Heart right ventricle (tissue), 16 donors: ENCODE measurements around the gene RBM46. TPM values are rescaled to one million over a fixed set of nuclear protein-coding genes. Genes with fewer than 3 reads are reported as not detected.

Experiments
- ATAC-seq, 8 donors: fragments of 200-7000 bp; cut with Tn5 transposase; one replicate each; pipeline ENCODE4 v1.9.1; 2020; ENCODE audit warnings: mild to moderate bottlenecking in 8 of 8, moderate library complexity in 8 of 8, moderate number of reproducible peaks in 1 of 8
- DNase-seq, 2 donors: peaks; one replicate each; pipeline ENCODE4 v3.0.0-alpha.2; 2020
- H3K27ac ChIP-seq, 10 donors: fragments of 200-600 bp; sonication (generic) in 2 of 10; one replicate each; pipeline versions ENCODE4 v1.5.0 to v1.8.0; 2020 to 2022; ENCODE audit warnings: mild to moderate bottlenecking in 3 of 10
- H3K27me3 ChIP-seq, 7 donors: fragments of 200-600 bp; one replicate each; pipeline ENCODE4 v1.8.0; 2021 to 2022; ENCODE audit warnings: mild to moderate bottlenecking in 2 of 7
- H3K36me3 ChIP-seq, 9 donors: fragments of 200-600 bp; sonication (generic) in 1 of 9; one replicate each; pipeline versions ENCODE4 v1.5.0 to v1.8.0; 2020 to 2022; ENCODE audit warnings: mild to moderate bottlenecking in 2 of 9
- H3K4me1 ChIP-seq, 9 donors: fragments of 200-600 bp; sonication (generic) in 1 of 9; one replicate each; pipeline versions ENCODE4 v1.5.0 to v1.8.0; 2020 to 2022; ENCODE audit warnings: mild to moderate bottlenecking in 4 of 9
- H3K4me3 ChIP-seq, 10 donors: fragments of 200-600 bp; sonication (generic) in 2 of 10; one replicate each; pipeline versions ENCODE4 v1.5.0 to v1.8.0; 2020 to 2022; ENCODE audit warnings: mild to moderate bottlenecking in 7 of 10, moderate library complexity in 2 of 10
- H3K9me3 ChIP-seq, 11 donors: fragments of 200-600 bp in 10 of 11; sonication (generic) in 2 of 11; one replicate each; pipeline versions ENCODE4 v1.5.0 to v1.8.0; 2013 to 2022; ENCODE audit warnings: mild to moderate bottlenecking in 2 of 11, control low read depth in 1 of 11, moderate library complexity in 1 of 11
- WGBS, 2 donors: extraction: QIAGEN DNeasy Blood & Tissue Kit; methylation state at CpG; one replicate each; pipeline ENCODE4 v1.1.7; 2013; ENCODE audit warnings: inconsistent platforms in 1 of 2; 5-methylcytosine and 5-hydroxymethylcytosine counted together
- intact Hi-C, 10 donors: fragments of 100-400 bp; cut with DNase I; formaldehyde crosslinking; loops; one replicate each; pipeline versions ENCODE4 v1.11.1 to v1.14.2; 2022
- polyA plus RNA-seq, 2 donors: library from polyadenylated mRNA; stranded (reverse); fragments of 200-250 nt; gene quantifications; one replicate each; pipeline ENCODE4 v1.2.3, GENCODE V29; 2013
- total RNA-seq, 10 donors: library from RNA; stranded (reverse); fragmentation: NEBNext Ultra II Directional in 3 of 10; extraction: Animal tissue kit (Norgen Biotek cat#: 25700) in 3 of 10; gene quantifications; one replicate each; pipeline versions ENCODE4 v1.2.1 to v1.2.4, GENCODE V29; 2021 to 2023
- TF ChIP-seq, protein P1 (sequence below), 9 donors: fragments of 200-600 bp; sonication (generic) in 2 of 9; IDR thresholded peaks; one replicate each; pipeline versions ENCODE4 v1.5.0 to v1.8.0; 2021 to 2022; ENCODE audit warnings: antibody characterized with exemption in 9 of 9, mild to moderate bottlenecking in 5 of 9, moderate library complexity in 1 of 9
- donor health status: Arrhythmogenic right ventricular cardiomyopathy.
- donor health status: ischemic (EF 13 %, LVEDD 7.1; RV severe dilation, severe dysfunction).
- donor health status: healthy with polysubstance abuse.
- donor health status: DM: no; HTN: yes; CAD: no.
- donor health status: DM: no; HTN: no; CAD: no.
- donor health status: ischemic (EF 25% LVEDD 6.9; RV normal size, moderate dysfunction).
- donor health status: ischemic (EF 25% LVEDD 5.7; RV mildly dilated, moderate dysfunction).
- donor health status: healthy.
- donor health status: DM: yes; HTN: yes; CAD: no.
- donor health status: Ischemic cardiomyopathy.
- donor health status: ischemic (EF 35%, LVEDD 5.7; RV mildly dilated, moderate dysfunction).
- donor health status: nonischemic (EF 11% LVEDD 7.7; RV severe dilation, severe dysfunction).
- donor health status: DM: yes; HTN: yes; CAD: no.
- donor health status: PGD.
- donor health status: ischemic (EF 29% LVEDD 5.4; RV normal size, mild dysfunction).
- donor health status: nonischemic (EF 23%, LVEDD 6.1; RV moderate dilation, normal function).

Gene RBM46
- total and polyA plus RNA-seq, 12 donors: not detected

DNA sequence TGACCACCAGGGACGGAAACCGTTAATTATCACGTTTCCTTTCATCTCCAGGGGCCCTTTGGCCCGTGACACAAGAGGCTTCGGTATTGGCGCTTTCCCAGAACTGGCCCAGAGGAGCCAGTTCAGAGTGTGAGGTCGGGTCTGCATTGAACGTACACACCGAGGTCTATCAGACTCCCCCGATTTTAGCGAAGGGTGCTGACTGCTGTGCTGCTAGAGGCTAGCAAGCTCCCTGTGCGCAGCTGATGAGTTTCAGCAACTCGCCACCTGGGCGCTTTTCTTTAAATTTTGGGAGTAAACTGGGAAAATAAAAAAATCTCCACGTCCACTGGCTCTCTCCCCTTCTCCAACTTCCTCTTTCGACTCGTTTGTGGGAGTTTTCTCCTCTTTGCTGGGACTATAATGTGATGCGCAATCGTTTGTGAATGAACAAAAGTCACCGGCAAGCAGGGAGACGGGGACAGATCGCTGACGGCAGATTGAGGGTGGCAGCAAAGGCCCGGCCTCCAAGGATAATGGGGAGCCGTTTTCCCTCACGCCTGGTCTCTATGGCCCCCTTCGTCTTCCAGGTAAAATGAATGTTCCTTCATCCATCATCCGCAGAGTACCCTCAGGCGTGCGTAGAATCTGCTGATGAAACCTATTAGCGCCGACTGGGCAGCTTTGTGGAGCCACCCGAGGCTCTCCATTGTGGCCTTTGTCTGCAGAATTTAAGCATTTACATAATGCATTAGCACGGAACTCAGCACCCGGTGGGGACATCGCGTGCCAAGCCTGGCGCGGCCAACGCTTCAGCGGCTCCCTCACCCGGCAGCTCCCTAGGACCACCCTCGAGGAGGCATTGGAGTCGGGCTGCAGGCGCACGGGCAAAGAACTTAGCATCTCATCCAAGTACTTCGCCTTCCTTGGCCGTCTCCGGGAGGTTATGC lies 38.9 kb upstream of the RBM46 start:
- DNase-seq (no peak), ATAC-seq (no peak)
- Histone ChIP-seq H3K36me3 (no peaks in the 10 kb centered on the region), H3K27me3 (peaks cover 15 to 74% (median 64%) of the 10 kb centered on the region in 7 donors), H3K4me1 (peaks cover 0 to 32% (median 18%) of the 10 kb centered on the region in 9 donors), H3K4me3 (peak overlapping the region in 9 of 10 donors; percentile 4 to 51 (median 39)), H3K27ac (no peak overlapping the region), H3K9me3 (no peaks in the 10 kb centered on the region)
- 2% methylated on average over 49 of the region's 49 CpGs for WGBS, 2 donors
- TF ChIP-seq, protein P1, sequence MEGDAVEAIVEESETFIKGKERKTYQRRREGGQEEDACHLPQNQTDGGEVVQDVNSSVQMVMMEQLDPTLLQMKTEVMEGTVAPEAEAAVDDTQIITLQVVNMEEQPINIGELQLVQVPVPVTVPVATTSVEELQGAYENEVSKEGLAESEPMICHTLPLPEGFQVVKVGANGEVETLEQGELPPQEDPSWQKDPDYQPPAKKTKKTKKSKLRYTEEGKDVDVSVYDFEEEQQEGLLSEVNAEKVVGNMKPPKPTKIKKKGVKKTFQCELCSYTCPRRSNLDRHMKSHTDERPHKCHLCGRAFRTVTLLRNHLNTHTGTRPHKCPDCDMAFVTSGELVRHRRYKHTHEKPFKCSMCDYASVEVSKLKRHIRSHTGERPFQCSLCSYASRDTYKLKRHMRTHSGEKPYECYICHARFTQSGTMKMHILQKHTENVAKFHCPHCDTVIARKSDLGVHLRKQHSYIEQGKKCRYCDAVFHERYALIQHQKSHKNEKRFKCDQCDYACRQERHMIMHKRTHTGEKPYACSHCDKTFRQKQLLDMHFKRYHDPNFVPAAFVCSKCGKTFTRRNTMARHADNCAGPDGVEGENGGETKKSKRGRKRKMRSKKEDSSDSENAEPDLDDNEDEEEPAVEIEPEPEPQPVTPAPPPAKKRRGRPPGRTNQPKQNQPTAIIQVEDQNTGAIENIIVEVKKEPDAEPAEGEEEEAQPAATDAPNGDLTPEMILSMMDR (IDR thresholded peaks at IDR 0.05): no peak
- intact Hi-C loops: no loop called here

GRCh38 chr4:154743683-154744340 lies 37.3 kb upstream of the RBM46 start, which contains the start of gene LRAT:
LRAT (plus strand) TSS chr4:154744000; CDS start chr4:154744327, 327 bp downstream.
- H3K36me3 ChIP-seq: no peaks in the 10 kb centered on the region
- H3K4me3 ChIP-seq: peak within 1 kb of the TSS; percentile 23 to 51 (median 42)
- no peaks in the 10 kb centered on the region for H3K9me3 ChIP-seq
- H3K27me3 ChIP-seq: peaks cover 15 to 84% (median 70%) of the 10 kb centered on the region in 7 donors
- DNase-seq (peak in 1 of 2 donors; percentile 17), ATAC-seq (peak in 3 of 8 donors; percentile 37 to 76 (median 74))
- intact Hi-C loops: no loop called here
- TF ChIP-seq, protein P1 (IDR thresholded peaks at IDR 0.05): no peak
- 1% methylated on average over 55 of the region's 55 CpGs for WGBS, 2 donors
- H3K4me1 ChIP-seq: peaks cover 0 to 32% (median 18%) of the 10 kb centered on the region in 9 donors
- H3K27ac ChIP-seq: no peak within 1 kb of the TSS

DNA sequence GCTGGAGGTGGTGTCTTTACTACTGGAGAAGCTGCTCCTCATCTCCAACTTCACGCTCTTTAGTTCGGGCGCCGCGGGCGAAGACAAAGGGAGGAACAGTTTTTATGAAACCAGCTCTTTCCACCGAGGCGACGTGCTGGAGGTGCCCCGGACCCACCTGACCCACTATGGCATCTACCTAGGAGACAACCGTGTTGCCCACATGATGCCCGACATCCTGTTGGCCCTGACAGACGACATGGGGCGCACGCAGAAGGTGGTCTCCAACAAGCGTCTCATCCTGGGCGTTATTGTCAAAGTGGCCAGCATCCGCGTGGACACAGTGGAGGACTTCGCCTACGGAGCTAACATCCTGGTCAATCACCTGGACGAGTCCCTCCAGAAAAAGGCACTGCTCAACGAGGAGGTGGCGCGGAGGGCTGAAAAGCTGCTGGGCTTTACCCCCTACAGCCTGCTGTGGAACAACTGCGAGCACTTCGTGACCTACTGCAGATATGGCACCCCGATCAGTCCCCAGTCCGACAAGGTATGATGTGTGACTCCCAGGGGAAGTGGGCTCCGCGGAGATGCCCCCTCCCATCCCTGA lies 36.6 kb upstream of the RBM46 start:
- WGBS, 2 donors: 4 to 6% methylated on average over 31 of the region's 31 CpGs
- Histone ChIP-seq H3K9me3 (no peaks in the 10 kb centered on the region), H3K27me3 (peaks cover 15 to 90% (median 70%) of the 10 kb centered on the region in 7 donors), H3K4me1 (peaks cover 0 to 32% (median 18%) of the 10 kb centered on the region in 9 donors), H3K27ac (no peak overlapping the region), H3K4me3 (peak overlapping the region in 7 of 10 donors; percentile 40 to 51 (median 43)), H3K36me3 (no peaks in the 10 kb centered on the region)
- TF ChIP-seq, protein P1 (IDR thresholded peaks at IDR 0.05): no peak
- intact Hi-C loops: no loop called here
- ATAC-seq (no peak), DNase-seq (no peak)

GRCh38 chr4:154757713-154758112 lies 23.4 kb upstream of the RBM46 start:
- DNase-seq (no peak), ATAC-seq (no peak)
- TF ChIP-seq, protein P1 (IDR thresholded peaks at IDR 0.05): no peak
- Histone ChIP-seq H3K9me3 (no peaks in the 10 kb centered on the region), H3K27ac (no peak overlapping the region), H3K4me1 (no peaks in the 10 kb centered on the region), H3K36me3 (no peaks in the 10 kb centered on the region), H3K4me3 (no peak overlapping the region), H3K27me3 (peaks cover 0 to 30% (median 0%) of the 10 kb centered on the region in 7 donors)
- 66 to 68% methylated on average over 6 of the region's 6 CpGs for WGBS, 2 donors
- intact Hi-C loops: no loop called here
